HTERT RPE-1 (cell line): ENCODE data around the gene CREG2.

Experiments
- in situ Hi-C: fragments of 300-500 bp; cut with MboI; formaldehyde crosslinking; loops from 4 replicates; pipeline ENCODE4 v1.14.3; 2020; ENCODE audit warnings: low sequenced_read_pairs

Gene CREG2

GRCh38 chr2:101380376-101380775, 6.9 kb downstream of the CREG2 start:
- in situ Hi-C loops, result no loop called here

GRCh38 chr2:101379091-101379490, 8.2 kb downstream of the CREG2 start:
- in situ Hi-C loops, result no loop called here

GRCh38 chr2:101375653-101376052, 11.7 kb downstream of the CREG2 start:
- in situ Hi-C loops, result no loop called here

- in situ Hi-C loops, result no loop called here
Measured at GRCh38 chr2:101374821-101375561, 12.3 kb downstream of the CREG2 start.

- in situ Hi-C loops, result no loop called here
Measured at GRCh38 chr2:101372792-101373191, 14.5 kb downstream of the CREG2 start.

- in situ Hi-C loops, result no loop called here
Measured at GRCh38 chr2:101371636-101372035, 15.7 kb downstream of the CREG2 start.

- in situ Hi-C loops, result no loop called here
Measured at GRCh38 chr2:101369100-101369499, 18.2 kb downstream of the CREG2 start.

GRCh38 chr2:101368376-101368775, 18.9 kb downstream of the CREG2 start:
- in situ Hi-C loops, result no loop called here

- in situ Hi-C loops, result no loop called here
Measured at GRCh38 chr2:101367508-101367907, 19.8 kb downstream of the CREG2 start.

- in situ Hi-C loops, result no loop called here
Measured at GRCh38 chr2:101364878-101365277, 22.4 kb downstream of the CREG2 start.

- in situ Hi-C loops, result no loop called here
Measured at GRCh38 chr2:101362777-101363176, 24.5 kb downstream of the CREG2 start.

GRCh38 chr2:101362316-101362715, 25.0 kb downstream of the CREG2 start:
- in situ Hi-C loops, result no loop called here

GRCh38 chr2:101361522-101361921, 25.8 kb downstream of the CREG2 start:
- in situ Hi-C loops, result no loop called here

GRCh38 chr2:101361121-101361520, 26.2 kb downstream of the CREG2 start:
- in situ Hi-C loops, result no loop called here

- in situ Hi-C loops, result no loop called here
Measured at GRCh38 chr2:101360232-101360631, 27.1 kb downstream of the CREG2 start.

- in situ Hi-C loops, result no loop called here
Measured at GRCh38 chr2:101359410-101359954, 27.8 kb downstream of the CREG2 start.

- in situ Hi-C loops, result no loop called here
Measured at GRCh38 chr2:101357376-101357775, 29.9 kb downstream of the CREG2 start.

GRCh38 chr2:101356521-101356920, 30.8 kb downstream of the CREG2 start:
- in situ Hi-C loops, result no loop called here

- in situ Hi-C loops, result no loop called here
Measured at GRCh38 chr2:101356055-101356454, 31.2 kb downstream of the CREG2 start.

GRCh38 chr2:101355401-101356054, 31.8 kb downstream of the CREG2 start:
- in situ Hi-C loops, result no loop called here

GRCh38 chr2:101354420-101355311, 32.6 kb downstream of the CREG2 start:
- in situ Hi-C loops, result no loop called here
